ENCODE measurements around the gene AUH.

The AUH gene, protein sequence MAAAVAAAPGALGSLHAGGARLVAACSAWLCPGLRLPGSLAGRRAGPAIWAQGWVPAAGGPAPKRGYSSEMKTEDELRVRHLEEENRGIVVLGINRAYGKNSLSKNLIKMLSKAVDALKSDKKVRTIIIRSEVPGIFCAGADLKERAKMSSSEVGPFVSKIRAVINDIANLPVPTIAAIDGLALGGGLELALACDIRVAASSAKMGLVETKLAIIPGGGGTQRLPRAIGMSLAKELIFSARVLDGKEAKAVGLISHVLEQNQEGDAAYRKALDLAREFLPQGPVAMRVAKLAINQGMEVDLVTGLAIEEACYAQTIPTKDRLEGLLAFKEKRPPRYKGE

DNA sequence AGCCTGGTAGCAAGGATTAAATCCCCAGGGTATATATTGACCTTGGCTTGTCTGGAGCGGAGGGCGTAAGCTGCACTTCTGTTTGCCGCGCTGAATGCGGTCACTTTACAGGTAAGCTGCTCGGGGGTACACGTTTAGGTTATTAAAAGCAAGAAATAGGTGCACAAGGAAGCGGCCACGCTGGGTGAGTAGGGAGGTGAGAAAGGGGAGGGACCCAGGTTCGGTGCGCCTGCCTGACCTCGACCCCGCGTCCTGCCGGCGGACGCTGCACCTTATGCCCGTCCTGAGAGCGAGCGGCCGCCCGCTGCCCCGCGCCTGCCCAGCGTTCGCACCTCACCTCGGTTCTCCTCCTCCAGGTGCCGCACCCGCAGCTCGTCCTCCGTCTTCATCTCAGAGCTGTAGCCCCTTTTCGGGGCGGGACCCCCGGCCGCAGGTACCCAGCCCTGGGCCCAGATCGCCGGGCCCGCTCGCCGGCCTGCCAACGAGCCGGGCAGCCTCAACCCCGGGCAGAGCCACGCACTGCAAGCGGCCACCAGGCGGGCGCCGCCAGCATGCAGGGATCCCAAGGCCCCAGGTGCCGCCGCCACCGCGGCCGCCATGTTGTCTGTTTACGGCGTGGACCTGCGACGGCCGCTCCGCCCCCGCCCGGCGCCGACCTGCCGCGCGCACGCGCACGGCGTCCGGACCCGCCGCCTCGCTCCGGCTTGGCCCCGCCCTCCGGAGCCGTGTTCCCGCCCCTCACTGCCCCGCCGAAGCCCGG lies at the start of gene AUH:
AUH (minus strand) TSS at position 628 of the 760 bp plus-strand sequence; CDS start at position 599, 29 bp downstream.
- no peak within 1 kb of the TSS for H3K27ac ChIP-seq (ENCODE audit: low read length)
- H3K4me2 ChIP-seq (ENCODE audit: low read length) = peak within 1 kb of the TSS; percentile 96
- H3K27me3 ChIP-seq (ENCODE audit: low read depth, low read length) = peaks cover 15% of the 10 kb centered on the region
- H3K4me1 ChIP-seq (ENCODE audit: low read length) = peaks cover 31% of the 10 kb centered on the region
- H3K36me3 ChIP-seq (replicated peaks; ENCODE audit: low read depth, low read length) = no peaks in the 10 kb centered on the region
- H3K4me3 ChIP-seq (ENCODE audit: low read length) = peak within 1 kb of the TSS; percentile 98
- peaks cover 25% of the 10 kb centered on the region; the same call in 1 of the 2 replicates for H4K20me1 ChIP-seq (ENCODE audit: insufficient read depth, low read length)
- peak within 1 kb of the TSS; percentile 98 for H2AFZ ChIP-seq (ENCODE audit: low read depth, low read length)
- no peaks in the 10 kb centered on the region for H3K9me3 ChIP-seq (ENCODE audit: insufficient read depth, low read length)
- TF ChIP-seq, protein P1, sequence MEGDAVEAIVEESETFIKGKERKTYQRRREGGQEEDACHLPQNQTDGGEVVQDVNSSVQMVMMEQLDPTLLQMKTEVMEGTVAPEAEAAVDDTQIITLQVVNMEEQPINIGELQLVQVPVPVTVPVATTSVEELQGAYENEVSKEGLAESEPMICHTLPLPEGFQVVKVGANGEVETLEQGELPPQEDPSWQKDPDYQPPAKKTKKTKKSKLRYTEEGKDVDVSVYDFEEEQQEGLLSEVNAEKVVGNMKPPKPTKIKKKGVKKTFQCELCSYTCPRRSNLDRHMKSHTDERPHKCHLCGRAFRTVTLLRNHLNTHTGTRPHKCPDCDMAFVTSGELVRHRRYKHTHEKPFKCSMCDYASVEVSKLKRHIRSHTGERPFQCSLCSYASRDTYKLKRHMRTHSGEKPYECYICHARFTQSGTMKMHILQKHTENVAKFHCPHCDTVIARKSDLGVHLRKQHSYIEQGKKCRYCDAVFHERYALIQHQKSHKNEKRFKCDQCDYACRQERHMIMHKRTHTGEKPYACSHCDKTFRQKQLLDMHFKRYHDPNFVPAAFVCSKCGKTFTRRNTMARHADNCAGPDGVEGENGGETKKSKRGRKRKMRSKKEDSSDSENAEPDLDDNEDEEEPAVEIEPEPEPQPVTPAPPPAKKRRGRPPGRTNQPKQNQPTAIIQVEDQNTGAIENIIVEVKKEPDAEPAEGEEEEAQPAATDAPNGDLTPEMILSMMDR (IDR thresholded peaks at IDR 0.05; ENCODE audit: low read depth, low read length) = no peak
- H3K79me2 ChIP-seq (ENCODE audit: low read length) = peaks cover 4% of the 10 kb centered on the region; the same call in 1 of the 2 replicates
- H3K9ac ChIP-seq (ENCODE audit: low read length) = peak within 1 kb of the TSS; percentile 82

DNA sequence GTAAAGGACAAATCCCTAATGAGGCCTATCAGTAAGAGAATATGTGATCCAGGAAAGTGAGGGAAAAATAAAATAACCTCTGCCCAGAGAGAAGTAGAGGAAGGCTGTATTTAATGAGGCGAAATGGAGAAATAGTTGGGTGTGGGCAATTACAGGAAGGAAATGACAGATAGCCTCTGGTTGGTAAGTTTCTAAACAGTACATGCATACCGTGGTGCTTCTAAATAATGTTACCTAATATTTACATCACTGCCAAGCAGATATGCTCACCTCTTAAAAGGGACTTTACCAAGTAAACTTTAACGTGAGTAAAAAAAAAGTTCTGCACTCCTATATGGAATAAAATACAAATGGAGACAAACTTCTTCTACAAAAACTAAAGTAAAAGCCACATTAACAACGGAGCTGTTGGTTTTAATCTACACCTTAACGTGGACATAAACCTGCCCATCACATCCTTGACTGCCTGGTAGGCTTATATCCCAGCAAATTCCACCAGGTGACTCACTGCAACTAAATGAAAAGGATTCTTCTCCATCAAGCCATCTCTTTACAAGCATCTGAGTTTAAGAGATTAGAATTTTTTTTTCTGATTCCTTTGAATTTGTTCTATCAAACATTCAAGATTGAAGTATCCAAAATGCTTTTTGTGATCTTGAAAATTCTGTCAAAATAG lies 49.5 kb upstream of the AUH start:
- H3K36me3 ChIP-seq (replicated peaks; ENCODE audit: low read depth, low read length) = no peaks in the 10 kb centered on the region
- H3K9ac ChIP-seq (ENCODE audit: low read length) = no peak overlapping the region
- H3K4me2 ChIP-seq (ENCODE audit: low read length) = no peak overlapping the region
- H4K20me1 ChIP-seq (ENCODE audit: insufficient read depth, low read length) = peaks cover 19% of the 10 kb centered on the region
- no peak for TF ChIP-seq EZH2phosphoT487 (IDR thresholded peaks at IDR 0.05; ENCODE audit: low read depth)
- TF ChIP-seq, protein P1 (IDR thresholded peaks at IDR 0.05; ENCODE audit: low read depth, low read length) = no peak
- H2AFZ ChIP-seq (ENCODE audit: low read depth, low read length) = no peak overlapping the region
- peaks cover 6% of the 10 kb centered on the region for H3K27me3 ChIP-seq (ENCODE audit: low read depth, low read length)
- no peaks in the 10 kb centered on the region for H3K9me3 ChIP-seq (ENCODE audit: insufficient read depth, low read length)
- H3K4me3 ChIP-seq (ENCODE audit: low read length) = no peak overlapping the region
- H3K27ac ChIP-seq (ENCODE audit: low read length) = no peak overlapping the region
- peaks cover 14% of the 10 kb centered on the region for H3K4me1 ChIP-seq (ENCODE audit: low read length)
- H3K79me2 ChIP-seq (ENCODE audit: low read length) = no peaks in the 10 kb centered on the region

DNA sequence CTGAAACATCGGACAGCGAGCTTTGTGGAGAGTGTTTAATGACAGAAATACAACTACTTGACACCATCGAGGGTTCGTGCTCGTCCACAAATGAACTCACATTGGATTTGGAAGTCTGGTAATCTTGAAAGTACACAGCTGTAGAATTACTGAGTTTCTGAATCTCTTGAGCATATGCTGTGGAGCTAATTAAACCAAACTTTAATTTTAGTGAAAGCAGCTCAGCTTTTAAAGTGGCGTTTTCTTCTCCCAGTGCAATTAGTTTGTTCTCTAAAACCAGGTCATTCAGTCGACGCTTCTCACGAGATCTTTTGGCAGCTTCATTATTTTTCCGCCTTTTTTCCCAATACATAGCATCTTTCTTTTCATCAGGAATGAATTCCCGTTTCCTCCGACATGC lies 48.4 kb upstream of the AUH start:
- Histone ChIP-seq H3K27me3 (ENCODE audit: low read depth, low read length) (no peaks in the 10 kb centered on the region), H3K36me3 (replicated peaks; ENCODE audit: low read depth, low read length) (no peaks in the 10 kb centered on the region), H2AFZ (ENCODE audit: low read depth, low read length) (no peak overlapping the region), H3K4me2 (ENCODE audit: low read length) (no peak overlapping the region), H3K4me3 (ENCODE audit: low read length) (no peak overlapping the region), H3K9me3 (ENCODE audit: insufficient read depth, low read length) (no peaks in the 10 kb centered on the region), H3K27ac (ENCODE audit: low read length) (no peak overlapping the region), H3K79me2 (ENCODE audit: low read length) (no peaks in the 10 kb centered on the region), H4K20me1 (ENCODE audit: insufficient read depth, low read length) (peaks cover 16% of the 10 kb centered on the region), H3K4me1 (ENCODE audit: low read length) (peaks cover 4% of the 10 kb centered on the region), H3K9ac (ENCODE audit: low read length) (no peak overlapping the region)
- no peak for TF ChIP-seq EZH2phosphoT487 (IDR thresholded peaks at IDR 0.05; ENCODE audit: low read depth)
- TF ChIP-seq, protein P1 (IDR thresholded peaks at IDR 0.05; ENCODE audit: low read depth, low read length) = no peak

DNA sequence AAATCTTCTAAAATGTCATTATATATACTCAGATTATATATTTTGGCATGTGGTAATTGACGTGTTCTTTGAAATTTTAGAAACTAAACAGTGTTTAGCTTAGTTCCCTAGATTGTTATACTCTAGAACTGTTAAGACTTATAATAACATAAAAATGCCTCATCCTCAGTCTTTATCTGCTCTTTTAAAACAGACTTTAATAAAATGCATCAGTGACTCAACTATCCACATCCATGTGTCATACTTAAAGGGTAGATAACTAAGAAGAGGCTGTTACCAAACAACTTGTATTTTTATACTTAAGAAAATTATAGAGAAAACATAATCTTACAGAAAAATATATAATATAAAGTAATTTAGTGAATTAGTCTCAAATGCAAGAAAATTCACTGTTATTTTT lies 46.8 kb upstream of the AUH start:
- H3K9me3 ChIP-seq (ENCODE audit: insufficient read depth, low read length) = no peaks in the 10 kb centered on the region
- no peak overlapping the region for H3K4me2 ChIP-seq (ENCODE audit: low read length)
- H3K27ac ChIP-seq (ENCODE audit: low read length) = no peak overlapping the region
- H4K20me1 ChIP-seq (ENCODE audit: insufficient read depth, low read length) = peaks cover 4% of the 10 kb centered on the region; the same call in 1 of the 2 replicates
- no peaks in the 10 kb centered on the region for H3K36me3 ChIP-seq (replicated peaks; ENCODE audit: low read depth, low read length)
- H3K4me3 ChIP-seq (ENCODE audit: low read length) = no peak overlapping the region
- H3K79me2 ChIP-seq (ENCODE audit: low read length) = no peaks in the 10 kb centered on the region
- peaks cover 6% of the 10 kb centered on the region for H3K27me3 ChIP-seq (ENCODE audit: low read depth, low read length)
- no peak overlapping the region for H2AFZ ChIP-seq (ENCODE audit: low read depth, low read length)
- no peaks in the 10 kb centered on the region for H3K4me1 ChIP-seq (ENCODE audit: low read length)
- no peak overlapping the region for H3K9ac ChIP-seq (ENCODE audit: low read length)
- TF ChIP-seq, protein P1 (IDR thresholded peaks at IDR 0.05; ENCODE audit: low read depth, low read length) = no peak
- no peak for TF ChIP-seq EZH2phosphoT487 (IDR thresholded peaks at IDR 0.05; ENCODE audit: low read depth)
